NT2/D1 (cell line): ENCODE measurements around the gene LRRC45.

Source experiments
- SUZ12 ChIP-seq: IDR thresholded peaks from 2 replicates; pipeline ENCODE4 v1.6.1; 2011; ENCODE audit not compliant: insufficient read length, insufficient read depth; ENCODE audit errors: extremely low read depth
- YY1 ChIP-seq: IDR thresholded peaks from 2 replicates; pipeline ENCODE4 v1.6.1; 2011; ENCODE audit not compliant: insufficient read length, insufficient read depth
- ZNF274 ChIP-seq: IDR thresholded peaks from 2 replicates; pipeline ENCODE4 v1.6.1; 2011; ENCODE audit warnings: mild to moderate bottlenecking, low read depth, low read length

DNA sequence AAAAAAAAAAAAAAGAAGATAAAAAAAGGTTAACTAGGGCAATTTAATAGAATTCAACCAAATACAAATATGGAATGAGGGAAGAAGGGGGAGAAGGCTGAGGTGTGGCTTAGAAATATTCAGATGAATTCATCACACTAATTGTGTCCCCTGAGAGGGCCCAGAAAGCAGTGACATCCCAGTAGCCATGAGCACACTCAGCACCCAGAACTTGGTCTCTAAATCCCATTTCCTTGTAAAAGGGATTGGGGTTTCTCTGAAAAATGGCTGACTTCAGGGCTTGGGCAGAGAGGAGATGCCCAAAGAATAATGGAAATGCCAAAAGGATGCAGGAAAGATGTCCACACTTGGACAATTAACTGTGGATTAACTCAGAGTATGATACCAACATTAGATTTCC is 49.7 kb upstream of the LRRC45 start:
- TF ChIP-seq ZNF274 (no peak), YY1 (no peak), SUZ12 (no peak)
